HG03066 (cell line): ENCODE results near the gene CD226.
A peak's percentile ranks its signal among the peaks of the same experiment; 100 is the strongest.
"Not testable (repeated sequence)": the region's sequence is repeated elsewhere in the genome, so short reads cannot be mapped to it uniquely, and the experiment has no call there.

Experiments used
- ATAC-seq: cut with Tn5 transposase; IDR thresholded peaks from one replicate; pipeline ENCODE4 v1.9.1; 2021; ENCODE audit warnings: low read depth; ENCODE audit not compliant: unreplicated experiment

CD226 gene

GRCh38 chr18:69876490-69876889 is 71.2 kb downstream of the CD226 start:
- ATAC-seq: no peak

GRCh38 chr18:69874058-69874457 is 73.6 kb downstream of the CD226 start:
- ATAC-seq: no peak

- ATAC-seq: no peak
These were observed 75.0 kb downstream of the CD226 start for GRCh38 chr18:69872661-69873060.

- ATAC-seq: no peak
These were observed 76.3 kb downstream of the CD226 start for GRCh38 chr18:69871363-69871762.

- ATAC-seq: no peak
These were observed 76.9 kb downstream of the CD226 start for GRCh38 chr18:69870736-69871135.

- no peak for ATAC-seq
These were observed 81.5 kb downstream of the CD226 start for GRCh38 chr18:69866212-69866611.

GRCh38 chr18:69865776-69866175 is 81.9 kb downstream of the CD226 start:
- ATAC-seq: no peak

GRCh38 chr18:69864802-69865201 is 82.9 kb downstream of the CD226 start:
- ATAC-seq: peak; percentile 79

- ATAC-seq: no peak
These were observed 88.8 kb downstream of the CD226 start for GRCh38 chr18:69858897-69859296.

GRCh38 chr18:69854455-69854854 is 93.2 kb downstream of the CD226 start:
- ATAC-seq: no peak

GRCh38 chr18:69853051-69853450 is 94.6 kb downstream of the CD226 start:
- ATAC-seq: no peak

GRCh38 chr18:69845593-69846506 is 101.8 kb downstream of the CD226 start:
- no peak for ATAC-seq

- no peak for ATAC-seq
These were observed 103.0 kb downstream of the CD226 start for GRCh38 chr18:69844656-69845055.

- ATAC-seq: no peak
These were observed 104.7 kb downstream of the CD226 start for GRCh38 chr18:69843015-69843414.

GRCh38 chr18:69841117-69841516 is 106.6 kb downstream of the CD226 start:
- no peak for ATAC-seq

GRCh38 chr18:69840445-69840844 is 107.2 kb downstream of the CD226 start:
- no peak for ATAC-seq

GRCh38 chr18:69840001-69840400 is 107.7 kb downstream of the CD226 start:
- ATAC-seq: no peak

- ATAC-seq: no peak
These were observed 108.2 kb downstream of the CD226 start for GRCh38 chr18:69839497-69839896.

GRCh38 chr18:69838620-69839411 is 108.9 kb downstream of the CD226 start:
- ATAC-seq: no peak

- ATAC-seq: no peak
These were observed 109.7 kb downstream of the CD226 start for GRCh38 chr18:69838003-69838402.

- not testable (repeated sequence) for ATAC-seq
These were observed 112.7 kb downstream of the CD226 start for GRCh38 chr18:69834980-69835379.

- ATAC-seq: no peak
These were observed 117.5 kb downstream of the CD226 start for GRCh38 chr18:69830189-69830588.
